Measurements from ENCODE around the gene KCNMA1.
"Not testable (repeated sequence)": the region's sequence is repeated elsewhere in the genome, so short reads cannot be mapped to it uniquely, and the experiment has no call there.

KCNMA1 gene

GRCh38 chr10:77664008-77664407 lies 26.4 kb upstream of the KCNMA1 start:
- H3K27me3 ChIP-seq, result peaks cover 64% of the 10 kb centered on the region
- H3K9me3 ChIP-seq, result no peaks in the 10 kb centered on the region
- no peak for TF ChIP-seq CTCF (IDR thresholded peaks at IDR 0.05)

GRCh38 chr10:77661674-77662073 lies 24.1 kb upstream of the KCNMA1 start:
- H3K4me3 ChIP-seq (ENCODE audit: low read depth in 1 of 2, low read length in 1 of 2), result no peak overlapping the region
- peaks cover 54% of the 10 kb centered on the region for H3K27me3 ChIP-seq
- H3K4me1 ChIP-seq (ENCODE audit: control insufficient read depth in 1 of 2, insufficient read depth in 1 of 2, low read depth in 1 of 2, low read length in 1 of 2), result no peaks in the 10 kb centered on the region
- H3K36me3 ChIP-seq, result no peaks in the 10 kb centered on the region
- TF ChIP-seq CTCF (IDR thresholded peaks at IDR 0.05), result no peak
- H3K27ac ChIP-seq, result no peak overlapping the region
- no peaks in the 10 kb centered on the region for H3K9me3 ChIP-seq

More at GRCh38 chr10:77664008-77664407, 26.4 kb upstream of the KCNMA1 start:
- Histone ChIP-seq H3K36me3 (no peaks in the 10 kb centered on the region), H3K4me1 (ENCODE audit: control insufficient read depth in 1 of 2, insufficient read depth in 1 of 2, low read depth in 1 of 2, low read length in 1 of 2) (no peaks in the 10 kb centered on the region), H3K4me3 (ENCODE audit: low read depth in 1 of 2, low read length in 1 of 2) (no peak overlapping the region), H3K27ac (no peak overlapping the region)

- Histone ChIP-seq H3K4me1 (ENCODE audit: control insufficient read depth in 1 of 2, insufficient read depth in 1 of 2, low read depth in 1 of 2, low read length in 1 of 2) (no peaks in the 10 kb centered on the region), H3K4me3 (ENCODE audit: low read depth in 1 of 2, low read length in 1 of 2) (no peak overlapping the region), H3K27me3 (peaks cover 48% of the 10 kb centered on the region), H3K27ac (no peak overlapping the region), H3K9me3 (no peaks in the 10 kb centered on the region), H3K36me3 (no peaks in the 10 kb centered on the region)
- no peak for TF ChIP-seq CTCF (IDR thresholded peaks at IDR 0.05)
These were observed 23.5 kb upstream of the KCNMA1 start for GRCh38 chr10:77661100-77661499.

GRCh38 chr10:77659046-77659670 lies 21.6 kb upstream of the KCNMA1 start:
- not testable (repeated sequence) for H3K4me1 ChIP-seq (ENCODE audit: control insufficient read depth in 1 of 2, insufficient read depth in 1 of 2, low read depth in 1 of 2, low read length in 1 of 2); H3K27ac ChIP-seq; H3K4me3 ChIP-seq (ENCODE audit: low read depth in 1 of 2, low read length in 1 of 2); H3K9me3 ChIP-seq; H3K36me3 ChIP-seq
- H3K27me3 ChIP-seq, result peaks cover 42% of the 10 kb centered on the region

GRCh38 chr10:77653210-77653609 lies 15.6 kb upstream of the KCNMA1 start:
- Histone ChIP-seq H3K36me3 (no peaks in the 10 kb centered on the region), H3K27me3 (peaks cover 16% of the 10 kb centered on the region), H3K9me3 (peaks cover 4% of the 10 kb centered on the region), H3K4me3 (ENCODE audit: low read depth in 1 of 2, low read length in 1 of 2) (no peak overlapping the region), H3K4me1 (ENCODE audit: control insufficient read depth in 1 of 2, insufficient read depth in 1 of 2, low read depth in 1 of 2, low read length in 1 of 2) (no peaks in the 10 kb centered on the region), H3K27ac (no peak overlapping the region)
- TF ChIP-seq CTCF (IDR thresholded peaks at IDR 0.05), result no peak

GRCh38 chr10:77649333-77650331 lies 12.0 kb upstream of the KCNMA1 start:
- Histone ChIP-seq H3K36me3 (no peaks in the 10 kb centered on the region), H3K4me3 (ENCODE audit: low read depth in 1 of 2, low read length in 1 of 2) (no peak overlapping the region), H3K4me1 (ENCODE audit: control insufficient read depth in 1 of 2, insufficient read depth in 1 of 2, low read depth in 1 of 2, low read length in 1 of 2) (no peaks in the 10 kb centered on the region), H3K9me3 (peaks cover 4% of the 10 kb centered on the region), H3K27ac (no peak overlapping the region), H3K27me3 (peaks cover 43% of the 10 kb centered on the region)
- no peak for TF ChIP-seq CTCF (IDR thresholded peaks at IDR 0.05)
